GM12891 (cell line): ENCODE measurements around the gene PEX5.
"Not testable (repeated sequence)": the region's sequence is repeated elsewhere in the genome, so short reads cannot be mapped to it uniquely, and the experiment has no call there.

Experiments used
- POLR2A ChIP-seq: IDR thresholded peaks from 2 replicates; pipeline ENCODE4 v1.6.1; 2011; ENCODE audit warnings: low read depth, low read length, control low read depth
- POLR2AphosphoS5 ChIP-seq: IDR thresholded peaks from 2 replicates; pipeline ENCODE4 v1.6.1; 2011; ENCODE audit warnings: low read depth, low read length, control low read depth
- POU2F2 ChIP-seq: IDR thresholded peaks from 2 replicates; pipeline ENCODE4 v1.6.1; 2011; ENCODE audit warnings: low read depth, mild to moderate bottlenecking, control low read depth, low read length, moderate library complexity
- SPI1 ChIP-seq: IDR thresholded peaks from 2 replicates; pipeline ENCODE4 v1.6.1; 2011; ENCODE audit warnings: low read depth, low read length, control low read depth
- TAF1 ChIP-seq: IDR thresholded peaks from 2 replicates; pipeline ENCODE4 v1.6.1; 2011; ENCODE audit warnings: low read depth, low read length, control low read depth

GRCh38 chr12:7251328-7251996, 62.0 kb downstream of the PEX5 start:
- not testable (repeated sequence) for TF ChIP-seq POLR2AphosphoS5, TAF1, POLR2A, SPI1, POU2F2
